ENCODE measurements around the gene SBSN.

DNA sequence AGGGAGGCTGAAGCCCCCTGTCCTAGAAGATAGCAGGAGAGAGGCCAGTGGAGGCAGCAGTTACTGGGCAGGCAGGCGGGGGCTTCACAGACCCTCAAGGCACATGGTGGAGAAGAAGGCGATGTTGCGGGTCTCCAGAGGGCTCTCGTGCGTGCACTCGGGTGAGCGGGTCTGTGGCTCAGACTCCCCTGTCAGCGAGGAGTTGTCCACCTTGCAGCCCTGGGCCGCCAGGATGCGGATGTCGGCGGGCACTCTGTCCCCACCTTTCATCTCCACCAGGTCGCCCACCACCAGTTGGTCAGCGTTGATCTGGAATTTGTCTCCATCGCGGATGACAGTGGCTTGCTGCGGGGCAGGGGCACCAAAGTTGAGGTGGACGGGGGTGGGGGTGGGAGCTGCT lies 32.2 kb upstream of the SBSN start:
- TF ChIP-seq, protein P1, sequence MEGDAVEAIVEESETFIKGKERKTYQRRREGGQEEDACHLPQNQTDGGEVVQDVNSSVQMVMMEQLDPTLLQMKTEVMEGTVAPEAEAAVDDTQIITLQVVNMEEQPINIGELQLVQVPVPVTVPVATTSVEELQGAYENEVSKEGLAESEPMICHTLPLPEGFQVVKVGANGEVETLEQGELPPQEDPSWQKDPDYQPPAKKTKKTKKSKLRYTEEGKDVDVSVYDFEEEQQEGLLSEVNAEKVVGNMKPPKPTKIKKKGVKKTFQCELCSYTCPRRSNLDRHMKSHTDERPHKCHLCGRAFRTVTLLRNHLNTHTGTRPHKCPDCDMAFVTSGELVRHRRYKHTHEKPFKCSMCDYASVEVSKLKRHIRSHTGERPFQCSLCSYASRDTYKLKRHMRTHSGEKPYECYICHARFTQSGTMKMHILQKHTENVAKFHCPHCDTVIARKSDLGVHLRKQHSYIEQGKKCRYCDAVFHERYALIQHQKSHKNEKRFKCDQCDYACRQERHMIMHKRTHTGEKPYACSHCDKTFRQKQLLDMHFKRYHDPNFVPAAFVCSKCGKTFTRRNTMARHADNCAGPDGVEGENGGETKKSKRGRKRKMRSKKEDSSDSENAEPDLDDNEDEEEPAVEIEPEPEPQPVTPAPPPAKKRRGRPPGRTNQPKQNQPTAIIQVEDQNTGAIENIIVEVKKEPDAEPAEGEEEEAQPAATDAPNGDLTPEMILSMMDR (IDR thresholded peaks at IDR 0.05), result no peak
- TF ChIP-seq POLR2A (IDR thresholded peaks at IDR 0.05), result no peak

Data from ovary (tissue), 3 donors.